HUES64 (cell line): ENCODE data around the gene FIP1L1.
A peak's percentile ranks its signal among the peaks of the same experiment; 100 is the strongest.

Experiments used
- H3K27ac ChIP-seq: 2 replicates; pipeline ENCODE4 v1.7.0; 2013; ENCODE audit warnings: low read depth, low read length, inconsistent platforms
- H3K27me3 ChIP-seq: 2 replicates; pipeline ENCODE4 v1.6.1; 2013; ENCODE audit warnings: mild to moderate bottlenecking, low read length; ENCODE audit not compliant: insufficient read depth
- H3K36me3 ChIP-seq: 2 replicates; pipeline ENCODE4 v1.6.1; 2013; ENCODE audit warnings: mild to moderate bottlenecking, low read length; ENCODE audit not compliant: insufficient read depth
- H3K4me1 ChIP-seq: 2 replicates; pipeline ENCODE4 v1.6.1; 2013; ENCODE audit warnings: mild to moderate bottlenecking, low read length, moderate library complexity; ENCODE audit not compliant: insufficient read depth
- H3K4me3 ChIP-seq: 2 replicates; pipeline ENCODE4 v1.5.1; 2013; ENCODE audit warnings: mild to moderate bottlenecking, low read length, moderate library complexity
- H3K9ac ChIP-seq: 2 replicates; pipeline ENCODE4 v1.6.1; 2013; ENCODE audit warnings: mild to moderate bottlenecking, low read depth, low read length
- H3K9me3 ChIP-seq: 2 replicates; pipeline ENCODE4 v1.6.1; 2013; ENCODE audit warnings: low read depth, low read length; ENCODE audit not compliant: insufficient read depth
- WGBS: fragments of 150-250, 120-280 bp; methylation state at CpG from one replicate; pipeline ENCODE4 v1.1.7; 2013; ENCODE audit warnings: missing lambda C conversion rate; 5-methylcytosine and 5-hydroxymethylcytosine counted together

Gene FIP1L1

GRCh38 chr4:53362093-53362492 is 15.3 kb upstream of the FIP1L1 start:
- no peak overlapping the region for H3K4me3 ChIP-seq

GRCh38 chr4:53364624-53365023 is 12.8 kb upstream of the FIP1L1 start:
- H3K9ac ChIP-seq = no peak overlapping the region

More at GRCh38 chr4:53362093-53362492, 15.3 kb upstream of the FIP1L1 start:
- Histone ChIP-seq H3K27me3 (peaks cover 6% of the 10 kb centered on the region; the same call in 1 of the 2 replicates), H3K36me3 (no peaks in the 10 kb centered on the region), H3K9ac (no peak overlapping the region), H3K27ac (no peak overlapping the region), H3K9me3 (no peaks in the 10 kb centered on the region), H3K4me1 (peaks cover 10% of the 10 kb centered on the region; the same call in 1 of the 2 replicates)
- 87% methylated on average over 1 of the region's 1 CpG for WGBS

GRCh38 chr4:53365121-53365485 is 12.3 kb upstream of the FIP1L1 start:
- Histone ChIP-seq H3K36me3 (no peaks in the 10 kb centered on the region), H3K9me3 (no peaks in the 10 kb centered on the region), H3K27me3 (peaks cover 33% of the 10 kb centered on the region), H3K9ac (peak overlapping the region; percentile 13; the same call in 1 of the 2 replicates), H3K4me1 (peaks cover 10% of the 10 kb centered on the region; the same call in 1 of the 2 replicates), H3K4me3 (peak overlapping the region; percentile 78), H3K27ac (no peak overlapping the region)
- 5% methylated on average over 8 of the region's 8 CpGs for WGBS

More at GRCh38 chr4:53364624-53365023, 12.8 kb upstream of the FIP1L1 start:
- H3K27ac ChIP-seq = no peak overlapping the region
- H3K4me1 ChIP-seq = peaks cover 10% of the 10 kb centered on the region; the same call in 1 of the 2 replicates
- WGBS = 100% methylated on average over 1 of the region's 3 CpGs
- peaks cover 28% of the 10 kb centered on the region for H3K27me3 ChIP-seq
- H3K4me3 ChIP-seq = peak overlapping the region; percentile 78
- H3K9me3 ChIP-seq = no peaks in the 10 kb centered on the region
- no peaks in the 10 kb centered on the region for H3K36me3 ChIP-seq

- Histone ChIP-seq H3K4me3 (peak within 1 kb of the TSS; percentile 78), H3K36me3 (no peaks in the 10 kb centered on the region), H3K9me3 (no peaks in the 10 kb centered on the region), H3K27ac (no peak within 1 kb of the TSS), H3K9ac (peak within 1 kb of the TSS; percentile 13; the same call in 1 of the 2 replicates), H3K4me1 (peaks cover 10% of the 10 kb centered on the region; the same call in 1 of the 2 replicates), H3K27me3 (peaks cover 37% of the 10 kb centered on the region)
- under 1% methylated on average over 51 of the region's 51 CpGs for WGBS
Observed at GRCh38 chr4:53365486-53366300, 11.7 kb upstream of the FIP1L1 start, which contains the start of gene SCFD2. TSS of gene SCFD2 (minus strand) at chr4:53366061.

GRCh38 chr4:53366301-53366716 is 11.1 kb upstream of the FIP1L1 start:
- Histone ChIP-seq H3K27me3 (peaks cover 42% of the 10 kb centered on the region), H3K9ac (no peak overlapping the region), H3K4me1 (peaks cover 10% of the 10 kb centered on the region; the same call in 1 of the 2 replicates), H3K27ac (no peak overlapping the region), H3K36me3 (no peaks in the 10 kb centered on the region), H3K4me3 (peak overlapping the region; percentile 78), H3K9me3 (no peaks in the 10 kb centered on the region)
- WGBS = 40% methylated on average over 8 of the region's 8 CpGs

GRCh38 chr4:53367721-53368120 is 9.7 kb upstream of the FIP1L1 start:
- no peaks in the 10 kb centered on the region for H3K9me3 ChIP-seq
- peaks cover 55% of the 10 kb centered on the region for H3K27me3 ChIP-seq
- H3K4me3 ChIP-seq = no peak overlapping the region
- H3K36me3 ChIP-seq = no peaks in the 10 kb centered on the region
- 93% methylated on average over 2 of the region's 2 CpGs for WGBS
- no peak overlapping the region for H3K27ac ChIP-seq
- no peak overlapping the region for H3K9ac ChIP-seq
- H3K4me1 ChIP-seq = peaks cover 10% of the 10 kb centered on the region; the same call in 1 of the 2 replicates

GRCh38 chr4:53371049-53371448 is 6.4 kb upstream of the FIP1L1 start:
- no peaks in the 10 kb centered on the region for H3K36me3 ChIP-seq

GRCh38 chr4:53371843-53372521 is 5.5 kb upstream of the FIP1L1 start:
- 84% methylated on average over 4 of the region's 4 CpGs for WGBS
- Histone ChIP-seq H3K9me3 (no peaks in the 10 kb centered on the region), H3K36me3 (no peaks in the 10 kb centered on the region), H3K27ac (no peak overlapping the region), H3K4me3 (no peak overlapping the region), H3K27me3 (peaks cover 68% of the 10 kb centered on the region), H3K4me1 (no peaks in the 10 kb centered on the region), H3K9ac (no peak overlapping the region)

More at GRCh38 chr4:53371049-53371448, 6.4 kb upstream of the FIP1L1 start:
- Histone ChIP-seq H3K9me3 (no peaks in the 10 kb centered on the region), H3K9ac (no peak overlapping the region), H3K27me3 (peaks cover 74% of the 10 kb centered on the region), H3K4me3 (no peak overlapping the region), H3K4me1 (no peaks in the 10 kb centered on the region; the same call in 1 of the 2 replicates), H3K27ac (no peak overlapping the region)
- 93% methylated on average over 3 of the region's 3 CpGs for WGBS

GRCh38 chr4:53374777-53375258 is 2.6 kb upstream of the FIP1L1 start:
- H3K4me3 ChIP-seq = no peak overlapping the region
- H3K27ac ChIP-seq = no peak overlapping the region
- 86% methylated on average over 3 of the region's 4 CpGs for WGBS
- peaks cover 13% of the 10 kb centered on the region for H3K4me1 ChIP-seq
- no peak overlapping the region for H3K9ac ChIP-seq
- peaks cover 4% of the 10 kb centered on the region for H3K36me3 ChIP-seq
- H3K9me3 ChIP-seq = no peaks in the 10 kb centered on the region
- H3K27me3 ChIP-seq = peaks cover 44% of the 10 kb centered on the region

- Histone ChIP-seq H3K36me3 (peaks cover 23% of the 10 kb centered on the region), H3K9me3 (no peaks in the 10 kb centered on the region), H3K9ac (peak overlapping the region; percentile 94; the same call in 1 of the 2 replicates), H3K4me1 (peaks cover 13% of the 10 kb centered on the region), H3K27me3 (peaks cover 27% of the 10 kb centered on the region), H3K4me3 (peak overlapping the region; percentile 90), H3K27ac (no peak overlapping the region)
- WGBS = 61% methylated on average over 3 of the region's 5 CpGs
Observed at GRCh38 chr4:53376900-53377299, 541 bp upstream of the FIP1L1 start.

- Histone ChIP-seq H3K27me3 (peaks cover 16% of the 10 kb centered on the region), H3K9me3 (no peaks in the 10 kb centered on the region), H3K4me1 (peaks cover 13% of the 10 kb centered on the region), H3K27ac (peak overlapping the region; percentile 86; the same call in 1 of the 2 replicates), H3K36me3 (peaks cover 35% of the 10 kb centered on the region), H3K9ac (peak overlapping the region; percentile 94), H3K4me3 (peak overlapping the region; percentile 90)
- 0% methylated on average over 9 of the region's 10 CpGs for WGBS
Observed at GRCh38 chr4:53378171-53378482, 686 bp downstream of the FIP1L1 start.
